HEK293T (cell line): ENCODE data around the gene GPR39.
A peak's percentile ranks its signal among the peaks of the same experiment; 100 is the strongest.

Source experiments
- CTCF ChIA-PET: fragments of 350-600 bp; formaldehyde crosslinking; extraction: SDS; loops from one replicate; lab custom pipeline; 2021; ENCODE audit warnings: antibody characterized with exemption, inconsistent platforms; lab: Yijun Ruan, JAX
- POLR2A ChIA-PET: fragments of 350-600 bp; formaldehyde crosslinking; extraction: SDS; loops from one replicate; lab custom pipeline; 2020; ENCODE audit warnings: antibody characterized with exemption, inconsistent platforms; lab: Yijun Ruan, JAX
- DNase-seq: peaks from one replicate; pipeline ENCODE4 v3.0.0; 2012; ENCODE audit warnings: mixed read lengths; ENCODE audit errors: extremely low spot score
- ARNT ChIP-seq: fragments of 450-650 bp; IDR thresholded peaks from 2 replicates; pipeline ENCODE4 v1.6.1; 2017; ENCODE audit warnings: mild to moderate bottlenecking
- BHLHE40 ChIP-seq: fragments of 450-650 bp; IDR thresholded peaks from 2 replicates; pipeline ENCODE4 v1.6.1; 2016; ENCODE audit warnings: mild to moderate bottlenecking, moderate library complexity, borderline replicate concordance
- CTBP1 ChIP-seq: fragments of 450-650 bp; IDR thresholded peaks from 2 replicates; pipeline ENCODE4 v1.6.1; 2016; ENCODE audit warnings: borderline replicate concordance
- ELF4 ChIP-seq: fragments of 450-650 bp; IDR thresholded peaks from 2 replicates; pipeline ENCODE4 v1.6.1; 2017; ENCODE audit warnings: antibody characterized with exemption
- FOXA1 ChIP-seq: fragments of 450-650 bp; IDR thresholded peaks from 2 replicates; pipeline ENCODE4 v1.6.1; 2016; ENCODE audit warnings: mild to moderate bottlenecking
- FOXK2 ChIP-seq: fragments of 450-650 bp; IDR thresholded peaks from 2 replicates; pipeline ENCODE4 v1.6.1; 2016; ENCODE audit warnings: mild to moderate bottlenecking
- FOXM1 ChIP-seq: fragments of 450-650 bp; IDR thresholded peaks from 2 replicates; pipeline ENCODE4 v1.6.1; 2017; ENCODE audit warnings: mild to moderate bottlenecking, borderline replicate concordance
- HDGF ChIP-seq: fragments of 450-650 bp; IDR thresholded peaks from 2 replicates; pipeline ENCODE4 v1.6.1; 2017; ENCODE audit warnings: antibody characterized with exemption, borderline replicate concordance
- L3MBTL2 ChIP-seq: fragments of 450-650 bp; conservative IDR thresholded peaks from 2 replicates; pipeline ENCODE4 v1.6.1; 2016; ENCODE audit warnings: mild to moderate bottlenecking
- LEF1 ChIP-seq: fragments of 450-650 bp; IDR thresholded peaks from 2 replicates; pipeline ENCODE4 v1.6.1; 2017; ENCODE audit warnings: mild to moderate bottlenecking, borderline replicate concordance
- NFRKB ChIP-seq: fragments of 450-650 bp; IDR thresholded peaks from 2 replicates; pipeline ENCODE4 v1.6.1; 2016; ENCODE audit warnings: mild to moderate bottlenecking, moderate library complexity
- PKNOX1 ChIP-seq: fragments of 450-650 bp; IDR thresholded peaks from 2 replicates; pipeline ENCODE4 v1.6.1; 2016
- SP1 ChIP-seq: fragments of 450-650 bp; IDR thresholded peaks from 2 replicates; pipeline ENCODE4 v1.6.1; 2017
- SUZ12 ChIP-seq: fragments of 450-650 bp; IDR thresholded peaks from 2 replicates; pipeline ENCODE4 v1.6.1; 2016; ENCODE audit warnings: mild to moderate bottlenecking
- TARDBP ChIP-seq: fragments of 450-650 bp; IDR thresholded peaks from 2 replicates; pipeline ENCODE4 v1.6.1; 2016
- ZNF384 ChIP-seq: fragments of 450-650 bp; IDR thresholded peaks from 2 replicates; pipeline ENCODE4 v1.6.1; 2016

Gene GPR39

GRCh38 chr2:132477962-132478361, 61.4 kb downstream of the GPR39 start:
- TF ChIP-seq FOXM1 = no peak
- no peak for TF ChIP-seq L3MBTL2
- no peak for TF ChIP-seq ZNF384
- DNase-seq = no peak
- POLR2A ChIA-PET = no interaction called here
- CTCF ChIA-PET = no interaction called here

GRCh38 chr2:132478461-132479105, 62.0 kb downstream of the GPR39 start:
- TF ChIP-seq HDGF (no peak), FOXM1 (no peak), SUZ12 (no peak), ELF4 (no peak), NFRKB (no peak)
- CTCF ChIA-PET = no interaction called here
- no peak for DNase-seq
- POLR2A ChIA-PET = no interaction called here

GRCh38 chr2:132479155-132479554, 62.5 kb downstream of the GPR39 start:
- no peak for DNase-seq
- CTCF ChIA-PET = no interaction called here
- TF ChIP-seq LEF1 = no peak
- no peak for TF ChIP-seq FOXM1
- TF ChIP-seq ZNF384 = no peak
- no peak for TF ChIP-seq PKNOX1
- TF ChIP-seq BHLHE40 = no peak
- TF ChIP-seq TARDBP = no peak
- TF ChIP-seq SP1 = no peak
- POLR2A ChIA-PET = no interaction called here

- no peak for TF ChIP-seq NFRKB
- TF ChIP-seq HDGF = no peak
- no peak for TF ChIP-seq PKNOX1
- no peak for TF ChIP-seq SP1
- TF ChIP-seq LEF1 = no peak
- TF ChIP-seq FOXM1 = no peak
- TF ChIP-seq ELF4 = no peak
- TF ChIP-seq L3MBTL2 = no peak
- TF ChIP-seq SUZ12 = no peak
- no peak for TF ChIP-seq CTBP1
- TF ChIP-seq TARDBP = no peak
- TF ChIP-seq ARNT = no peak
- no peak for TF ChIP-seq BHLHE40
- no peak for TF ChIP-seq ZNF384
- CTCF ChIA-PET = no interaction called here
- POLR2A ChIA-PET = no interaction called here
- no peak for DNase-seq
Measured at GRCh38 chr2:132482821-132483220, 66.2 kb downstream of the GPR39 start.

- no peak for DNase-seq
- ChIA-PET POLR2A (no interaction called here), CTCF (no interaction called here)
- TF ChIP-seq L3MBTL2 (no peak), NFRKB (no peak), SUZ12 (no peak), LEF1 (no peak), ARNT (no peak)
Measured at GRCh38 chr2:132484144-132484543, 67.5 kb downstream of the GPR39 start.

GRCh38 chr2:132488491-132488890, 71.9 kb downstream of the GPR39 start:
- POLR2A ChIA-PET = no interaction called here
- CTCF ChIA-PET = no interaction called here
- TF ChIP-seq CTBP1 (no peak), TARDBP (no peak), ARNT (no peak), SP1 (no peak), L3MBTL2 (no peak)
- no peak for DNase-seq

GRCh38 chr2:132489150-132489549, 72.5 kb downstream of the GPR39 start:
- ChIA-PET POLR2A (no interaction called here), CTCF (no interaction called here)
- DNase-seq = peak; percentile 45
- TF ChIP-seq L3MBTL2 (no peak), BHLHE40 (no peak), ZNF384 (no peak), PKNOX1 (no peak), FOXA1 (no peak), ARNT (no peak), TARDBP (no peak), LEF1 (no peak), SUZ12 (no peak), ELF4 (no peak), HDGF (no peak)

GRCh38 chr2:132495881-132496280, 79.3 kb downstream of the GPR39 start:
- TF ChIP-seq PKNOX1 (no peak), L3MBTL2 (no peak), ZNF384 (no peak), LEF1 (no peak), HDGF (no peak), BHLHE40 (no peak), TARDBP (no peak), NFRKB (no peak), FOXK2 (no peak), ELF4 (no peak), FOXM1 (no peak), FOXA1 (no peak), SP1 (no peak), SUZ12 (no peak)
- ChIA-PET CTCF (no interaction called here), POLR2A (no interaction called here)
- DNase-seq = no peak
